ENCODE results near the gene GOLIM4. TPM values are rescaled to one million over a fixed set of nuclear protein-coding genes. Genes with fewer than 3 reads are reported as not detected.

The GOLIM4 gene
- total and polyA plus RNA-seq, 7 donors, result 12.3 to 37.4 (median 27.2) TPM

DNA sequence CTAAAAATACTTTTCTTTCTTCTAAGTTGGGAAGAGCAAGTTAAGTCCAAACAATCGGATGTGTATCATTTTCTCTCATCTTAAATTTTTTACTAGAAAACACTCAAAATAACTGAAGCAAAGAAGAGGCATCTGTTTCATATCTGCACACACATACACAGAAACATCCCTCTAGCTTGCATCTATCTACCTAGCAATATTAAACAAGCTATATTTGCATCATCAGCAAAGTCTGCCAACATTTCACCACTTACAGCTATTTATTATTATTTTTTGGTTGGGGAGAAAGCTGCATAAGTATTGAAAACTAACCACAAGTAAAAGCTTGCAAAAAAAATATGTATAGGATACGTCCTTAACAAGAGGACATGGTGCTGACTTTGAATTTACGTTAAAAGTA, 1.9 kb downstream of the GOLIM4 start:
- H3K36me3 ChIP-seq, result no peaks in the 10 kb centered on the region
- TF ChIP-seq POLR2A (IDR thresholded peaks at IDR 0.05) (no peak), EP300 (IDR thresholded peaks at IDR 0.05) (no peak), POLR2AphosphoS5 (IDR thresholded peaks at IDR 0.05) (no peak)
- TF ChIP-seq, protein P1, sequence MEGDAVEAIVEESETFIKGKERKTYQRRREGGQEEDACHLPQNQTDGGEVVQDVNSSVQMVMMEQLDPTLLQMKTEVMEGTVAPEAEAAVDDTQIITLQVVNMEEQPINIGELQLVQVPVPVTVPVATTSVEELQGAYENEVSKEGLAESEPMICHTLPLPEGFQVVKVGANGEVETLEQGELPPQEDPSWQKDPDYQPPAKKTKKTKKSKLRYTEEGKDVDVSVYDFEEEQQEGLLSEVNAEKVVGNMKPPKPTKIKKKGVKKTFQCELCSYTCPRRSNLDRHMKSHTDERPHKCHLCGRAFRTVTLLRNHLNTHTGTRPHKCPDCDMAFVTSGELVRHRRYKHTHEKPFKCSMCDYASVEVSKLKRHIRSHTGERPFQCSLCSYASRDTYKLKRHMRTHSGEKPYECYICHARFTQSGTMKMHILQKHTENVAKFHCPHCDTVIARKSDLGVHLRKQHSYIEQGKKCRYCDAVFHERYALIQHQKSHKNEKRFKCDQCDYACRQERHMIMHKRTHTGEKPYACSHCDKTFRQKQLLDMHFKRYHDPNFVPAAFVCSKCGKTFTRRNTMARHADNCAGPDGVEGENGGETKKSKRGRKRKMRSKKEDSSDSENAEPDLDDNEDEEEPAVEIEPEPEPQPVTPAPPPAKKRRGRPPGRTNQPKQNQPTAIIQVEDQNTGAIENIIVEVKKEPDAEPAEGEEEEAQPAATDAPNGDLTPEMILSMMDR (IDR thresholded peaks at IDR 0.05), result no peak
- H3K4me3 ChIP-seq, result peak overlapping the region in 3 of 4 donors; percentile 73 to 96 (median 79)
- DNase-seq, result no peak
- intact Hi-C loops (cut with DNase I), result loop anchor here (2.0 kb wide), 2 partner anchors 41 to 69 kb away; no protein-coding TSS in a partner anchor
- WGBS, 2 donors, result 14 to 51% methylated on average over 3 of the region's 3 CpGs
- no peaks in the 10 kb centered on the region for H3K9me3 ChIP-seq
- peak overlapping the region; percentile 88 to 98 (median 96) for H3K27ac ChIP-seq
- H3K4me1 ChIP-seq, result peaks cover 0 to 54% (median 47%) of the 10 kb centered on the region in 4 donors
- H3K27me3 ChIP-seq, result no peaks in the 10 kb centered on the region

DNA sequence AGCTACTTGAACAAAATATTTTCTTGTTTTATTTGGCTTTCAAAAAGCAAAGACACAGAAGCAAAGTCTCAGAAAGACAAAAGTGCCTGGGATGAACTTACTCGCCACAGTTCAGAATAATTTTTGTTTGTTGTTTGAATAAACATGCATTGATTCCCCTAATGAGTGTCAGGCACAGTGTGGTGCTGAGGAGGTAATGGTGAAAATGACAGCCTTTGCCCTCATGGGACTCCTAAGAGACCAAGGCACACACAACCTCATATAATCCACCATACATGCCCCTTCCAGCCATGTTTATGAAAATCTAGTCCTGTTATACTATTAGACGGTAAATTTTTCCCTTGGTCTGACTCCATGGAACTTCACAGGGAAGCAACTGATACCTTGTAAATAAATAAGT, 2.5 kb downstream of the GOLIM4 start:
- intact Hi-C loops (cut with DNase I), result no loop called here
- 10 to 61% methylated on average over 2 of the region's 2 CpGs for WGBS, 2 donors
- H3K4me1 ChIP-seq, result peaks cover 0 to 58% (median 48%) of the 10 kb centered on the region in 4 donors
- H3K9me3 ChIP-seq, result no peaks in the 10 kb centered on the region
- peak overlapping the region in 3 of 4 donors; percentile 88 to 98 (median 97) for H3K27ac ChIP-seq
- no peaks in the 10 kb centered on the region for H3K27me3 ChIP-seq
- no peaks in the 10 kb centered on the region for H3K36me3 ChIP-seq
- TF ChIP-seq EP300 (IDR thresholded peaks at IDR 0.05) (no peak), POLR2A (IDR thresholded peaks at IDR 0.05) (no peak), POLR2AphosphoS5 (IDR thresholded peaks at IDR 0.05) (no peak)
- TF ChIP-seq, protein P1 (IDR thresholded peaks at IDR 0.05), result no peak
- no peak for DNase-seq
- peak overlapping the region in 3 of 4 donors; percentile 73 to 96 (median 79) for H3K4me3 ChIP-seq

DNA sequence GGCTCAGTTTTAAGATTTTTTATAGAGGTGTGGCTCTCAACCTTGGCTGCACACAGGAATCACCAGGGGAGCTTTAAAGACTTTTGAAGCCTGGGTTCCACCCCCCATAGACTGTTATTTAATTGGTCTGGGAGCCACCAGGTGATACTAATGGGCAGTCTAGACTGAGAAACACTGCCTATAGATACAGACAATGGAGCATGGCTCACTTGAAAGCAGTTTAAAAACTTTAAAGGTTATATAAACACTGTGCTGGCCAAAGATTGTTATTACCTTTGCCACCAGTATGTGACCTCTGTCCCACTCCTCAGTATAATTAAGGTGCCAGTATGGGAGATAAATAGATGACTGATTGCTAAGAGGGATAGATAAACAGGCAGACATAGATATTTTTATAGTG, 3.8 kb downstream of the GOLIM4 start:
- intact Hi-C loops (cut with DNase I), result no loop called here
- Histone ChIP-seq H3K27me3 (no peaks in the 10 kb centered on the region), H3K4me1 (peaks cover 0 to 60% (median 50%) of the 10 kb centered on the region in 4 donors), H3K9me3 (no peaks in the 10 kb centered on the region), H3K4me3 (no peak overlapping the region), H3K36me3 (no peaks in the 10 kb centered on the region), H3K27ac (no peak overlapping the region)
- DNase-seq, result no peak
- TF ChIP-seq POLR2AphosphoS5 (IDR thresholded peaks at IDR 0.05) (no peak), POLR2A (IDR thresholded peaks at IDR 0.05) (no peak), EP300 (IDR thresholded peaks at IDR 0.05) (no peak)
- TF ChIP-seq, protein P1 (IDR thresholded peaks at IDR 0.05), result no peak

DNA sequence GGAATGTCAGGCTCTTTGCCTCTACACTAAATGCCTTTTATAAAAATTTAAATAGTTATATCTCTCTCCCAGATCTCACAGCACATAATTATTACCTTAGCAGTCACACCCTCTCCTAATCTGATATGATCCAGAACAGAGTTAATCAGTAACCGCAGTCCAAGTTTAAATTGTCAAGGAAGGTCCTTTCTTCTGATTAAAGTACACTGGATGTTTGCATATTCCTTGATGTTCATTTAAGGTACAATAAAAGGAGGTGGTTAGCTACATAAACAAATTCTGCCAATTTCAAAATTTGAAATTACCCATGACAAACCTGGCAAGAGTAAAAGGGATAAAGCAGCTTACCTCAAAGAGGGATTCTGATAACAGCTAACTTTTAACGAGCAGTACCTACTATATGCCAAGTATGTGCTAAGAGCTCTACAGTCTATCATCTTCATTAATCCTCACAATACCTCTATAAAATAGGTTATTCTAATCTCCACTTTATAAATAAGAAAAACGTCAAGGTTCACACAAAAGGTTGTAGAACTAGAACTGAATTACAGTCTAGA, 4.3 kb downstream of the GOLIM4 start:
- no peak overlapping the region for H3K27ac ChIP-seq
- WGBS, 2 donors, result 16 to 63% methylated on average over 3 of the region's 3 CpGs
- no peaks in the 10 kb centered on the region for H3K36me3 ChIP-seq
- peaks cover 0 to 55% (median 46%) of the 10 kb centered on the region in 4 donors for H3K4me1 ChIP-seq
- no peaks in the 10 kb centered on the region for H3K9me3 ChIP-seq
- DNase-seq, result no peak
- TF ChIP-seq, protein P1 (IDR thresholded peaks at IDR 0.05), result no peak
- TF ChIP-seq EP300 (IDR thresholded peaks at IDR 0.05) (no peak), POLR2AphosphoS5 (IDR thresholded peaks at IDR 0.05) (no peak), POLR2A (IDR thresholded peaks at IDR 0.05) (no peak)
- intact Hi-C loops (cut with DNase I), result no loop called here
- no peaks in the 10 kb centered on the region for H3K27me3 ChIP-seq
- H3K4me3 ChIP-seq, result no peak overlapping the region
